Measurements from ENCODE around the gene PHF21B. TPM values are rescaled to one million over a fixed set of nuclear protein-coding genes. Genes with fewer than 3 reads are reported as not detected.

Gene PHF21B
- polyA plus RNA-seq, 3 donors, result 4.5 to 9.3 (median 8.5) TPM

DNA sequence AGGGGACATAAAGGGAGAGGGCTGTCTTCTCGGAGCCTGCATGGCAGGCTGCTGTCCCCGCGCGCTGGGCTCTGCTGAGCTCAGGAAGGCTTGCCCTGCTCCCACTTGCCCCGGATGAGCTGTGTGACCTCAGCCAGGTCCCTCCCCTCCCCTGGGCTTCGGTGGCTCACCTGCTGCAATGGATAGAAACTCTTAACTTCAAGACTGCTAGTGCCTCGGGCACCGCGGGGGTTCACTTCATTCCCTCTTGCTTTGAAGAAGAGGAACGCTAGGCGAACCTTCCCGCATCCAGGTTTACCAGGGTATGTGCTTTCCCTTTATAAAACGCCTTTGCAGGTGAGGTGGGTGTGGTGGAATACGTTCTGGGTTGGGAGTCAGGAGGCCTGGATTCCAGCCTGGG is 115.0 kb downstream of the PHF21B start:
- DNase-seq, result no peak

DNA sequence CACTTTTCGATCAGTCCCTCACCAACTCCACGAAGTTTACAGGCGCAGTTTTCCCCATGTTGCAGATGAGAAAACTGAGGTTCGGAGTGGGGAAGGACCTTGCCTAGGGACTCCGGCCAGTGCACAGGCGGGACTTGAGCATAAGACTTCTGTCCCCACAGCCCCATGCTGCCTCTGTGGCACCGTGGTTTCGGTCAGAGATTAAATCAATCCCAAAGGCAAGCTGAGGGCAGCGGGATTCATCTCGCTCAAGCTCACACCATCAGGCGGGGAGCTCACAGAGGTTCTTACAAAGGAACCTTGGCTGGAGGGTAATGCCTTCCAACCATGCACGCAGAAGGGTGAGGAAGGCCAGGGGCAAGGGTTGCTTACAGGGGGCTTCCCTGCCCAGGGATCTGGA is 115.5 kb downstream of the PHF21B start:
- no peak for DNase-seq

- no peak for DNase-seq
Measured at GRCh38 chr22:44893731-44894080, 116.1 kb downstream of the PHF21B start.

- no peak for DNase-seq
Measured at GRCh38 chr22:44892803-44893730, 116.7 kb downstream of the PHF21B start.

- no peak for DNase-seq
Measured at GRCh38 chr22:44892243-44892642, 117.6 kb downstream of the PHF21B start.

DNA sequence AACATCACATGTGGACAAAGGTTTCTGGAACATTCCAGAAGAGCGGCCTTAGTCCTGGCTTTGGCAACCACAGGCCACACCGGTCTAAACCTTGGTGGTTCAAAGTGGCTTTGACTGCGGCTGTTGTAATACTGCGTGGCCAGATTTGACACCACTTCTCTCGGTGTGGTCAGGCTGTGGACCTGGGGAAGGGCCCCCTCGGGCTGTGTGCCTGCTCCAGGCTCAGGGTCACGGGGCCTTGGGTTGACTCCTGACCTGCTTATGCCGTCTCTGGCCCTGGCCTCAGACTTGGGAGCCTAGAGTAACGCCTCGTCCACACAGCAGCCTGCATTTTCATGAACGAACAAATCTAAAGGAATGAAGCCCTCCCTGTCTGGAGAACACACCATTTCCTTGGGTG is 118.0 kb downstream of the PHF21B start:
- no peak for DNase-seq

- no peak for DNase-seq
Measured at GRCh38 chr22:44891293-44891747, 118.5 kb downstream of the PHF21B start.

GRCh38 chr22:44890416-44891292 is 119.2 kb downstream of the PHF21B start:
- DNase-seq, result no peak

- no peak for DNase-seq
Measured at GRCh38 chr22:44889255-44889878, 120.4 kb downstream of the PHF21B start.

DNA sequence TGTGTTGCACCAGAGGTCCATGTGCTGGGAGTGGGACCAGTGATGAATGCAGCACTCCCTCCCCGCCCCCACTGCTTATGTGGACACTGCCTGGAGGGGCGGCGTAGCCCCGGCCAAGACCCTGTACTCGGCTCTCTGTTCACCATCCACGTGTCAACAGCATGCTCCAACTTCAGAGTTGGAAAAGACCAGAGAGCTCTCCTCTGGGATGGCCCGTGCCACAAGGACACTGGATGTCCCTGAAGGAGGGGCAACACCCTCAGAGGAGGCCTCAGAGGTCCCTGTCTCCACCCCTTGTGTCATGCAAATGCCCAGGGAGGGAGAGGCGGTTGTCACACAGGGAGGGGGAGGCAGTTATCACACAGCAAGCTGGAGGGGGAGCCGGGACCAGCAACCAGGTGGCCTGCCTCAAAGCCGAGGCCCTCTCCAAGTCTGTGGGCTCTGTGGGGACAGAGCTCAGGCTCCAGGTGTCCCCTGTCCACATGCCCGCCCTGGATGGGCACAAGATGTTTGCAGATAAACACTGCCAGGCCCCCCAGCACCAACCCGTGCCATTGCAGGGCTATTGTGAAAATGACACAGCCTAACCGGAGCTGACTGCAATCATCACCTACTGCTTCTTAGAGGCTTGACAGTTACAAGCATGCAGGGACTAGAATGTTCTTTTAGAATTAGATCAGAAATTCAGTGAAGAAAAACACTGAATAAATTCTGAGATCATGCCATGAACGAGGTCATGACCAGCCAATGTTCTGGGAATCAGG is 121.1 kb downstream of the PHF21B start:
- DNase-seq, result no peak

DNA sequence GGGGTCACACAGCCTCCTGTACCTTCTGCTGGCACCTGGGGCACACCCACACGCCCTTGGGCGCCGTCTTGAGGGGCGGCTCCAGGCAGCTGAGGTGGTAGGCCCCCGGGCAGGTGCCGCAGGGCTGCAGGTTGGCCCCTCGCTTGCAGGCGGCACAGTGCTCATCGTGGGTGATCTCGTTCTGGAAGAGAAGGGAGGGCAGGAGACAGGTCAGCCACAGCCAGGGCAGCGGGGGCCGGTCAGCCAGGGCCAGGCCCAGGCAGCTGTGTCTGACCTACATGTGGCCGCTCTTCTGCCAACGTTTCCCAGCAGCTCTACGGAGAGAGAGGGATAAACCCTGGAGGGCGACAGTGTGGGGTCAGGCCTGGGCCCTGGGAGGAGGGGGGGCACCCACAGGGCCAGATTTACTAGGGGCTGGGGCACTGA is 121.9 kb downstream of the PHF21B start:
- DNase-seq, result no peak

- DNase-seq, result no peak
Measured at GRCh38 chr22:44885806-44886360, 123.9 kb downstream of the PHF21B start.

DNA sequence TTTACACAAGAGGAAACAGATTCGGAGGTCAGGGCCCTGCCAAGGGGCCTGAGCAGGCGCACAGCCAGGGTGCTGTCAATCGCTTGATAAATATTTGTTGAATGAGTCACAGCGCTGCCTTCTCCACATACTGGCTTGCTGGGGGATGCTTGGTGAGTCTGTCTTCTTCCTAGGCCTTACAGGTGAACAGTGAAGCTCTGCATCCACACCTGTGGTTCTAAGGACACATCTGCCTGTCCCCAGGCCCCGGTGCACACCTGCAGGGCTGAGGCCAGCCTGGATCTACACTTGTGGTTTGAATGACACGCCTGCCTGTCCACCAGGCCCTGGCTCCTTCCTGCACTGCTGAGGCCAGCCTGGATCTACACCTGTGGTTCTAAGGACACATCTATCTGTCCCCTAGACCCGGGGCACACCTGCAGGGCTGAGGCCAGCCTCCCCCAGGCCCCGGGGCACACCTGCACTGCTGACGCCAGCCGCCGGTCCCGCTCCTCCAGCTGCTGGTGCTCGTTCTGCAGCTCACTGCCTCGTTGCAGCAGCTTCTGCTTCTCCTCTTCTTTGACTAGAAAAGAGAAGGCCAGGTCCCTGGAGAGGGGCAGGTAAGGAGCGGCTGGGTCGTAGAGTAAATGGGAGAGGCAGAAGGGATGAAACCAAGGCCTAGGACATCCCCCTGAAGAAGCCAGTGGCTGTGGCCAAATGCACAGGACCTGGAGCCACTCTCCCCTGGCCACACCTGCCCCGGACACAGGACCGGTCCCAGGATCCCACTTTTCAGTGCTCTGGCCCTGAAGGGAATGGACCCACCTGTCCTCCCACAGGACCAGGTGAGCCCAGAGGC is 124.6 kb downstream of the PHF21B start:
- no peak for DNase-seq

DNA sequence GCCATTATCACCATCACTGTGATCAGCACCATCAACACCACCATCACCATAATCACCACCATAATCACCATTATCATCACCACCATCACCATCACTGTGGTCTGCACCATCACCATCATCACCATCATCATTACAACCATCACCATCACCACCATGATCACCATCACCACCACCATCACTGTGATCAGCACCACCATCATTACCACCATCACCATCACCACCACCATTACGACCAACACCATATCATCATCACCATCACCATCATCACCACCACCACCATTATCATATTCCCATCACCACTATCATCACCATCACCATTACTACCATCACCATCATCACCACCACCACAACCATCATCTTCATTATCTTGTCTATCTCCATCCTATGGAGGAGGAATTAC is 125.2 kb downstream of the PHF21B start:
- DNase-seq, result no peak

GRCh38 chr22:44883011-44883421 is 126.8 kb downstream of the PHF21B start:
- DNase-seq, result no peak

DNA sequence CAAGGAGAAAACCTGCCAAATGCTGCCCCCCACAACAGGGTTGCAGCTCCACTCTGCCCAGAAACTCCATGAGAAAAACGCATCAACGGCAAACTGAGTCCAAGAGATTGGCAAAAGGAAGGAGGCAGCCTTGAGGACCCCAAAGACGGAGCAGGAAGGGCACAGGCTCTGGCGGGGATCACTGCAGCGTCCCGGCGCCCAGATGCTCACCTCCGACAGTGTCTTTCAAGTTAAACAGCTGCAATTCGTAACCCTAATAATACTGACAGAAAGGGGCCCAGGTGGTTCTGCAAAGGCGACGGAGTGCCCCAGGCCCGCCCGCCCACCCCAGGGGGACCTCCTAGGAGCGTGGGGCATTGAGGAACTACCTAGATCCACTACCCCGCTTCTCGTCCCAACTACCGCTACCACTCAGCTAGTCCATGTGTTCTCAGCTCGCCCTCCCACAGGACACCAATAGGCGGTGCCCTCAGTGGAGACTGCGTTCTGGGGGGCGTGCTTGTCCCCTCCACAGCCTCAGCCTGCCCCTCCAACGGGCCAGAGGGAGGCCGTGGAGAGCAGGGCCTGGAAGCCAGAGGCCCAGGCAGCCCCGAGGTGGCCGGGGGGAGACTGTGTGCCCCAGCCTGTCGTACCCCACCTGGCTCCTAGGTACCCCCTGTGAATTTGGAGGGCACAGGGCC is 127.4 kb downstream of the PHF21B start:
- DNase-seq, result no peak

- no peak for DNase-seq
Measured at GRCh38 chr22:44881624-44882023, 128.2 kb downstream of the PHF21B start.

- DNase-seq, result no peak
Measured at GRCh38 chr22:44880610-44881290, 129.1 kb downstream of the PHF21B start.

GRCh38 chr22:44879301-44879680 is 130.5 kb downstream of the PHF21B start:
- no peak for DNase-seq

Data from renal pelvis (tissue), 4 donors.